Progenitor cell of endocrine pancreas (in vitro differentiated cells): ENCODE results near the gene BEX5. TPM values are rescaled to one million over a fixed set of nuclear protein-coding genes. Genes with fewer than 3 reads are reported as not detected.
"Not testable (repeated sequence)": the region's sequence is repeated elsewhere in the genome, so short reads cannot be mapped to it uniquely, and the experiment has no call there.

Experiments
- DNase-seq: peaks from one replicate; pipeline ENCODE4 v3.0.0; 2021; ENCODE audit warnings: low spot score; ENCODE audit not compliant: unreplicated experiment
- H3K27ac Mint-ChIP-seq: 2 replicates; pipeline ENCODE4 v1.8.0; 2021; ENCODE audit warnings: mild to moderate bottlenecking, moderate library complexity, mixed read lengths
- H3K27me3 Mint-ChIP-seq: 2 replicates; pipeline ENCODE4 v1.8.0; 2021; ENCODE audit warnings: mixed read lengths
- H3K36me3 Mint-ChIP-seq: 2 replicates; pipeline ENCODE4 v1.8.0; 2022; ENCODE audit warnings: mixed read lengths; ENCODE audit not compliant: insufficient read depth
- H3K4me1 Mint-ChIP-seq: 2 replicates; pipeline ENCODE4 v1.8.0; 2021; ENCODE audit warnings: low read depth, mixed read lengths
- H3K4me3 Mint-ChIP-seq: 2 replicates; pipeline ENCODE4 v1.8.0; 2021; ENCODE audit warnings: low read depth, mild to moderate bottlenecking, moderate library complexity, mixed read lengths
- H3K9me3 Mint-ChIP-seq: 2 replicates; pipeline ENCODE4 v1.8.0; 2021; ENCODE audit warnings: low read depth, mixed read lengths
- CTCF ChIP-seq: fragments of 200-600 bp; sonication (generic); IDR thresholded peaks from one replicate; pipeline ENCODE4 v1.5.0; 2021; ENCODE audit warnings: antibody characterized with exemption, mild to moderate bottlenecking; ENCODE audit not compliant: unreplicated experiment
- long read RNA-seq: library from polyadenylated mRNA; unstranded; transcript quantifications from one replicate; pipeline ENCODE4 v2.0.0, GENCODE V29; 2020
- total RNA-seq: library from RNA; stranded (reverse); gene quantifications from 2 replicates; pipeline ENCODE4 v1.2.1, GENCODE V29; 2021

BEX5 gene
- total RNA-seq, result 24.0 and 26.8 TPM in 2 replicates
- long read RNA-seq, transcript BEX5-201 (3 exons, 857 nt), result major isoform, 8 of 11 reads
- long read RNA-seq, partial matches to known transcripts, result 2 of 11 reads
- long read RNA-seq, other reads (novel, unspliced or antisense), result 1 of 11 reads

- DNase-seq, result peak; percentile 42
- peak within 1 kb of the TSS; percentile 97 for H3K4me3 Mint-ChIP-seq
- H3K27me3 Mint-ChIP-seq, result no peaks in the 10 kb centered on the region
- peaks cover 10% of the 10 kb centered on the region for H3K4me1 Mint-ChIP-seq
- peaks cover 6% of the 10 kb centered on the region for H3K36me3 Mint-ChIP-seq
- no peak for TF ChIP-seq CTCF
- peak within 1 kb of the TSS; percentile 99 for H3K27ac Mint-ChIP-seq
- peaks cover 13% of the 10 kb centered on the region for H3K9me3 Mint-ChIP-seq
Observed at GRCh38 chrX:102155806-102156179, at the start of gene BEX5. Gene BEX5, minus strand, starts transcription at chrX:102155977. Its CDS starts 1,712 bp downstream, at chrX:102154265.

- no peak for TF ChIP-seq CTCF
- no peaks in the 10 kb centered on the region for H3K36me3 Mint-ChIP-seq
- no peaks in the 10 kb centered on the region for H3K27me3 Mint-ChIP-seq
- H3K4me1 Mint-ChIP-seq, result no peaks in the 10 kb centered on the region
- DNase-seq, result no peak
- no peak overlapping the region for H3K27ac Mint-ChIP-seq
- H3K9me3 Mint-ChIP-seq, result peaks cover 62% of the 10 kb centered on the region
- H3K4me3 Mint-ChIP-seq, result no peak overlapping the region
Observed at GRCh38 chrX:102185967-102186720, 30.4 kb upstream of the BEX5 start.

GRCh38 chrX:102154900-102155805 is 624 bp downstream of the BEX5 start:
- H3K27me3 Mint-ChIP-seq, result no peaks in the 10 kb centered on the region
- DNase-seq, result no peak
- H3K4me1 Mint-ChIP-seq, result peaks cover 10% of the 10 kb centered on the region
- H3K27ac Mint-ChIP-seq, result peak overlapping the region; percentile 99
- H3K9me3 Mint-ChIP-seq, result peaks cover 11% of the 10 kb centered on the region
- TF ChIP-seq CTCF, result no peak
- H3K4me3 Mint-ChIP-seq, result peak overlapping the region; percentile 97
- H3K36me3 Mint-ChIP-seq, result peaks cover 6% of the 10 kb centered on the region

GRCh38 chrX:102154218-102154860 is 1.4 kb downstream of the BEX5 start:
- peak overlapping the region; percentile 97 for H3K4me3 Mint-ChIP-seq
- peak overlapping the region; percentile 99 for H3K27ac Mint-ChIP-seq
- H3K4me1 Mint-ChIP-seq, result peaks cover 10% of the 10 kb centered on the region
- H3K9me3 Mint-ChIP-seq, result peaks cover 10% of the 10 kb centered on the region
- DNase-seq, result no peak
- no peaks in the 10 kb centered on the region for H3K27me3 Mint-ChIP-seq
- TF ChIP-seq CTCF, result peak; percentile 62
- H3K36me3 Mint-ChIP-seq, result peaks cover 6% of the 10 kb centered on the region

GRCh38 chrX:102142274-102142673 is 13.5 kb downstream of the BEX5 start, which contains the start of gene TCEAL6:
Gene TCEAL6, minus strand, starts transcription at chrX:102142481.
- not testable (repeated sequence) for H3K27me3 Mint-ChIP-seq, H3K4me3 Mint-ChIP-seq, H3K9me3 Mint-ChIP-seq, H3K4me1 Mint-ChIP-seq, H3K27ac Mint-ChIP-seq, DNase-seq, H3K36me3 Mint-ChIP-seq

- H3K27me3 Mint-ChIP-seq, H3K36me3 Mint-ChIP-seq, H3K4me1 Mint-ChIP-seq, DNase-seq, H3K4me3 Mint-ChIP-seq, H3K9me3 Mint-ChIP-seq, H3K27ac Mint-ChIP-seq: not testable (repeated sequence)
Observed at GRCh38 chrX:102141631-102142030, 14.1 kb downstream of the BEX5 start.

GRCh38 chrX:102140876-102141275 is 14.9 kb downstream of the BEX5 start:
- peaks cover 12% of the 10 kb centered on the region for H3K9me3 Mint-ChIP-seq
- H3K4me1 Mint-ChIP-seq, H3K4me3 Mint-ChIP-seq, H3K36me3 Mint-ChIP-seq, H3K27me3 Mint-ChIP-seq, H3K27ac Mint-ChIP-seq, DNase-seq: not testable (repeated sequence)
